ENCODE results near the gene POLD1. TPM values are rescaled to one million over a fixed set of nuclear protein-coding genes. Genes with fewer than 3 reads are reported as not detected.

Gene POLD1
- total and polyA plus RNA-seq, 2 of the 13 experiments (the other 11 are each of a cell fraction or from before 2014, with no cell fraction given): 17.4 to 54.0 TPM

- TF ChIP-seq FOXO4 (CRISPR knock-in tag; conservative IDR thresholded peaks at IDR 0.05) (0 out of 2 replicates have a peak, but pooled peaks have one; percentile 59), SOX5 (CRISPR knock-in tag; IDR thresholded peaks at IDR 0.05; ENCODE audit: borderline replicate concordance) (no peak), BORCS8-MEF2B (CRISPR knock-in tag; IDR thresholded peaks at IDR 0.05) (peak; percentile 52; the same call in 1 of the 2 replicates), ZGPAT (CRISPR knock-in tag; IDR thresholded peaks at IDR 0.05) (peak; percentile 30; the same call in 1 of the 2 replicates), MXD1 (CRISPR knock-in tag; IDR thresholded peaks at IDR 0.05) (no peak), ZBTB38 (CRISPR knock-in tag; IDR thresholded peaks at IDR 0.05) (no peak), SP5 (CRISPR knock-in tag; IDR thresholded peaks at IDR 0.05; ENCODE audit: borderline replicate concordance, low read depth) (peak; percentile 57)
Observed at GRCh38 chr19:50431343-50432220, 47.4 kb downstream of the POLD1 start (continued).

Data from HepG2 (cell line).